Muscle of arm (tissue), 12 donors: Measurements from ENCODE around the gene RAB42. TPM values are rescaled to one million over a fixed set of nuclear protein-coding genes. Genes with fewer than 3 reads are reported as not detected.

Experiments
- DNase-seq: peaks from one replicate; pipeline ENCODE4 v3.0.0-alpha.2; 2013
- polyA plus RNA-seq, 12 donors: library from polyadenylated mRNA; unstranded; fragments of 120-200 nt; gene quantifications; one replicate each; pipeline ENCODE4 v1.2.1, GENCODE V29; 2013; ENCODE audit not compliant: insufficient read length in 12 of 12

The RAB42 gene
- polyA plus RNA-seq, 12 donors: 5.3 to 10.1 (median 6.8) TPM; not detected in 2

DNA sequence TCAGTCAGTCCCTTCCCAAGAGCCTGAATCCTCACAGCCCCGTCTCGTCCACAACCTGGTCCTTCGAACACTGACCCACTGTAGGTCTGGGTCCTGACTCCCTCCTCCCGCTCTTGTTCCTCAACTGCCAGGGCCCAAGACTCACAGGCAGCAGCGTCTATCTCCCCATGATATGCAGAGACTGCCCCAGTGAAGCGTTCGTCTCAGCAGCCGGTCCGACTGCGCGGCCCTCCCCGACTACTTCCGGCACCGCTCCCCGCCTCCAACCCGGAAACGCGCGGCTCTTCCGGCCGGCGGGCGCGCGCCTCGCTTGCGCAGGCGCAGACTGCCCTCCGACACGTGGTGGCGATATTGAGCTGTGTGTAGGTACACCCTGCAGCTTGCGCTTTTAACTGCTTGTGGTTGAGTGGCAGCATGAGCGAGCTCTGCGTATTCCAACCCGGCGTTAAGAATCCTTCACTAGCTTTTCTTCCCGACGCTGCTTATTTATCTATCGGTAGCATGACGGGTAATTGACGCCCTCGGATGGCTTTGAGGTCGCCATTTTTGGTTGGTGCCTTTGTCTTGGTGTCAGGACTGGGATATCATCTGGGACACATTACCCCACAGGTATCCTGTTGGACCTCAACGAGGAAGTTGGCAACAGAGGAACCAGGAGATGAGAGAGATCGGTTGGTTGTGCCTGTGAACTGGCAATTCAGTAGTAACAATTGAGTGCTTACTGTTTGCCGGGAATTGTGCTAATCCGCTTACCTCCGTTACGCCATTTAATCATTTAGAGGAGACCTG, 51.0 kb downstream of the RAB42 start, which contains the start of gene TAF12:
TAF12 (minus strand) TSS at position 221 of the 789 bp plus-strand sequence. CDS start 20,986 bp downstream, outside the sequence.
- peak; percentile 96 for DNase-seq

GRCh38 chr1:28644494-28644893, 52.4 kb downstream of the RAB42 start:
- DNase-seq: no peak

Other genes with a start within 250 kb of the RAB42 start
- 100 to 1,000 TPM in 1 of 12 donors, 10 to 100 TPM in 11; 24.5 to 112 (median 31.8) TPM for gene PHACTR4, start 222.5 kb upstream of the RAB42 start, polyA plus RNA-seq
- gene RCC1, start 86.2 kb upstream of the RAB42 start, polyA plus RNA-seq: 10 to 100 TPM in 11 of 12 donors, not detected in 1; 18.9 to 40.3 (median 24.7) TPM
- 10 to 100 TPM in 10 of 12 donors, not detected in 2; 17.0 to 24.4 (median 20.4) TPM for gene TRNAU1AP, start 39.2 kb upstream of the RAB42 start, polyA plus RNA-seq
- gene TAF12, start 50.8 kb downstream of the RAB42 start, polyA plus RNA-seq: 10 to 100 TPM in 11 of 12 donors, not detected in 1; 26.8 to 39.9 (median 30.2) TPM
- not detected for gene RNU11, start 56.3 kb downstream of the RAB42 start, polyA plus RNA-seq
- gene GMEB1, start 76.5 kb downstream of the RAB42 start, polyA plus RNA-seq: 10 to 100 TPM in 7 of 12 donors, 1 to 10 TPM in 4, not detected in 1; 5.2 to 15.2 (median 10.4) TPM
- gene YTHDF2, start 144.7 kb downstream of the RAB42 start, polyA plus RNA-seq: 100 to 1,000 TPM in 1 of 12 donors, 10 to 100 TPM in 11; 47.6 to 318 (median 57.1) TPM
- 1 to 10 TPM in 1 of 12 donors, under 1 TPM in 10, not detected in 1; 0.14 to 1.4 (median 0.38) TPM for gene OPRD1, start 219.9 kb downstream of the RAB42 start, polyA plus RNA-seq